Mucosa of descending colon (tissue), 3 donors: ENCODE measurements around the gene B4GALT1. TPM values are rescaled to one million over a fixed set of nuclear protein-coding genes. Genes with fewer than 3 reads are reported as not detected.

Experiments
- ATAC-seq: fragments of 200-7000 bp; cut with Tn5 transposase; one replicate; pipeline ENCODE4 v1.9.1; 2020; ENCODE audit warnings: mild to moderate bottlenecking, moderate library complexity
- DNase-seq, 3 donors: peaks; one replicate each; pipeline ENCODE4 v3.0.0-alpha.2; 2020
- H3K36me3 ChIP-seq: fragments of 200-600 bp; one replicate; pipeline ENCODE4 v1.8.0; 2021; ENCODE audit warnings: low read depth, mild to moderate bottlenecking
- H3K4me1 ChIP-seq: fragments of 200-600 bp; one replicate; pipeline ENCODE4 v1.8.0; 2021; ENCODE audit warnings: low read depth, mild to moderate bottlenecking
- H3K4me3 ChIP-seq: fragments of 200-600 bp; one replicate; pipeline ENCODE4 v1.8.0; 2021; ENCODE audit warnings: mild to moderate bottlenecking
- H3K9me3 ChIP-seq: fragments of 200-600 bp; one replicate; pipeline ENCODE4 v1.8.0; 2021; ENCODE audit warnings: mild to moderate bottlenecking
- CTCF ChIP-seq: fragments of 200-600 bp; IDR thresholded peaks from one replicate; pipeline ENCODE4 v1.8.0; 2022; ENCODE audit warnings: antibody characterized with exemption, mild to moderate bottlenecking
- intact Hi-C, 2 donors: fragments of 100-400 bp; cut with DNase I in 1 of 2; cut with micrococcal nuclease in 1 of 2; formaldehyde crosslinking; loops; one replicate each; pipeline versions ENCODE4 v1.11.0 to v1.11.1; 2022; cut with DNase I, micrococcal nuclease
- total RNA-seq, 3 donors: library from RNA; stranded (reverse); fragmentation: NEBNext Ultra II Directional in 2 of 3; extraction: Animal tissue kit (Norgen Biotek cat#: 25700) in 2 of 3; gene quantifications; one replicate each; pipeline versions ENCODE4 v1.2.1 to v1.2.4, GENCODE V29; 2021 to 2023
- donor health status: DM: no; HTN: no; CAD: no; lungs with moderate emphysema.
- donor health status: DM: no; HTN: no; CAD: no.
- donor health status: DM: no; HTN: yes; CAD: no.

B4GALT1 gene
- total RNA-seq, 3 donors from 2014 or later = 66.0 to 203 (median 103) TPM

GRCh38 chr9:33139421-33140228 lies 27.5 kb downstream of the B4GALT1 start:
- no peaks in the 10 kb centered on the region for H3K9me3 ChIP-seq
- intact Hi-C loops = no loop called here
- DNase-seq (peak; percentile 52 to 77 (median 54)), ATAC-seq (peak; percentile 35)
- H3K4me1 ChIP-seq = peaks cover 37% of the 10 kb centered on the region
- no peaks in the 10 kb centered on the region for H3K36me3 ChIP-seq
- TF ChIP-seq CTCF = no peak
- no peak overlapping the region for H3K4me3 ChIP-seq

GRCh38 chr9:33138768-33139167 lies 28.4 kb downstream of the B4GALT1 start:
- H3K4me3 ChIP-seq = no peak overlapping the region
- no peak for DNase-seq
- no peaks in the 10 kb centered on the region for H3K36me3 ChIP-seq
- no peak for TF ChIP-seq CTCF
- intact Hi-C loops = no loop called here
- peaks cover 28% of the 10 kb centered on the region for H3K4me1 ChIP-seq
- no peak for ATAC-seq
- no peaks in the 10 kb centered on the region for H3K9me3 ChIP-seq

DNA sequence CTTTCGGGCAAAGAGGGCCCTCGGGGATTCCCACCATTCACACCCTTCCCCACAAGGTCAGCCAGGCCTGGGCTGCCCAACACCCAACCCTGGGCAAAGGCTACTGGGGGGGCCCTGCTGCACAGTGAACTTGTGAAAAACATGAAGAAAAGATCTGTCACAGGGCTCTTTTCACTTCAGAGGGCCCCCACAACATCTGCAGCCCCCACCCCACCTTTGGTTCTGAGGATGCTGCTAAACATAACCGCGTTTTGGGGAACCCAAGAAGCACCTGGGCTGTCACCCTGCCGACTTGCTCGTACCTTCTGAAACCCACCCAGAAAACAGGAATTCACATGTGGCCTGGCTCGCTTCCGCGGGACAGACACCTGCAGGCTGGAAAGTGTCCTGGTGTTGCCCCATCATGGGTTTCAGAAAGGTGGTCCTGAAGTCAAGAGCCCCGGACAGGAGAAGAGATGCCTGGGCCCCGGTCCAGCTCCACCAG lies 29.3 kb downstream of the B4GALT1 start:
- ATAC-seq = no peak
- H3K4me3 ChIP-seq = no peak overlapping the region
- intact Hi-C loops = no loop called here
- no peak for DNase-seq
- TF ChIP-seq CTCF = no peak
- H3K36me3 ChIP-seq = no peaks in the 10 kb centered on the region
- peaks cover 20% of the 10 kb centered on the region for H3K4me1 ChIP-seq
- no peaks in the 10 kb centered on the region for H3K9me3 ChIP-seq

- Histone ChIP-seq H3K9me3 (no peaks in the 10 kb centered on the region), H3K4me3 (no peak overlapping the region), H3K36me3 (no peaks in the 10 kb centered on the region), H3K4me1 (peaks cover 27% of the 10 kb centered on the region)
- ATAC-seq = no peak
- intact Hi-C loops = no loop called here
- no peak for DNase-seq
- no peak for TF ChIP-seq CTCF
Measured at GRCh38 chr9:33136721-33137670, 30.1 kb downstream of the B4GALT1 start.

DNA sequence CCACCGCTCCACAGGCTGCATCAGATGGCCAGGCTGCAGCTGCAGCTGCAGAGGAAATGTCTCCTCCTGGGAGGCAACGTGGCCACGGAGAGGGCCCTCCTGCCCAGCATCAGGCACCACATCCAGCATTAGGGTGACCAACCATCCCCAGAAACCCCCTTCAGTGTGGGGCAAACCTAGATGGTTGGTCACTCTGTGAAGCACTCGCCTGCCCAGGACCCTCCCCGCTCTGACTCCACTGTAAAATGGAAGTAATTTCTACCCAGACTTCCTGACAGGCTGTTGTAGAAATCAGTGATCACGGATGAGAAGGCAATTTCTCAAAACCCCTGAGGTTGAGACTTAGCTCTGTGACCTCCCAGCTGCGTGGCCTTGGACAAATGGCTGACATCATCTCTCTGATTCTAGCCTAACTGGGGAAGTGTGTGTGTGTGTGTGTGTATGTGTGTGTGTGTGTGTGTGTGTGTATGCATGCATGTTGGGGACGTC lies 31.6 kb downstream of the B4GALT1 start:
- intact Hi-C loops = no loop called here
- DNase-seq = no peak
- Histone ChIP-seq H3K36me3 (no peaks in the 10 kb centered on the region), H3K9me3 (no peaks in the 10 kb centered on the region), H3K4me1 (peaks cover 32% of the 10 kb centered on the region), H3K4me3 (no peak overlapping the region)
- ATAC-seq = no peak
- TF ChIP-seq CTCF = no peak
